Measurements from ENCODE around the gene RAPGEF5.

Gene RAPGEF5

GRCh38 chr7:22295402-22296264 lies 61.3 kb downstream of the RAPGEF5 start:
- no peak for TF ChIP-seq ZFX (IDR thresholded peaks at IDR 0.05)
- 0 out of 2 replicates have a peak, but pooled peaks have one; percentile 3 for TF ChIP-seq CTCF (conservative IDR thresholded peaks at IDR 0.05)
- no peak overlapping the region for H3K27ac ChIP-seq

GRCh38 chr7:22292531-22292930 lies 64.4 kb downstream of the RAPGEF5 start:
- TF ChIP-seq CTCF (conservative IDR thresholded peaks at IDR 0.05) (no peak), ZFX (IDR thresholded peaks at IDR 0.05) (no peak)
- H3K27ac ChIP-seq: no peak overlapping the region

GRCh38 chr7:22291977-22292376 lies 65.0 kb downstream of the RAPGEF5 start:
- TF ChIP-seq CTCF (conservative IDR thresholded peaks at IDR 0.05) (no peak), ZFX (IDR thresholded peaks at IDR 0.05) (no peak)
- no peak overlapping the region for H3K27ac ChIP-seq

GRCh38 chr7:22288202-22288601 lies 68.8 kb downstream of the RAPGEF5 start:
- no peak overlapping the region for H3K27ac ChIP-seq
- TF ChIP-seq CTCF (conservative IDR thresholded peaks at IDR 0.05) (no peak), ZFX (IDR thresholded peaks at IDR 0.05) (no peak)

GRCh38 chr7:22287412-22287811 lies 69.5 kb downstream of the RAPGEF5 start:
- TF ChIP-seq CTCF (conservative IDR thresholded peaks at IDR 0.05) (no peak), ZFX (IDR thresholded peaks at IDR 0.05) (no peak)

GRCh38 chr7:22286436-22286835 lies 70.5 kb downstream of the RAPGEF5 start:
- H3K27ac ChIP-seq: no peak overlapping the region
- TF ChIP-seq ZFX (IDR thresholded peaks at IDR 0.05) (no peak), CTCF (conservative IDR thresholded peaks at IDR 0.05) (no peak)

More at GRCh38 chr7:22287412-22287811, 69.5 kb downstream of the RAPGEF5 start:
- no peak overlapping the region for H3K27ac ChIP-seq

- H3K27ac ChIP-seq: no peak overlapping the region
- TF ChIP-seq ZFX (IDR thresholded peaks at IDR 0.05) (no peak), CTCF (conservative IDR thresholded peaks at IDR 0.05) (no peak)
Measured at GRCh38 chr7:22281481-22281880, 75.5 kb downstream of the RAPGEF5 start.

All from C4-2B (cell line).